HL-60/S4 treated with retinoic acid at 250 ng/mL for 4 days and 3 days (cell line): ENCODE measurements around the gene COL6A5.
"Not testable (repeated sequence)": the region's sequence is repeated elsewhere in the genome, so short reads cannot be mapped to it uniquely, and the experiment has no call there.

Source experiments
- in situ Hi-C: fragments of 300-500 bp; cut with MboI; formaldehyde crosslinking; loops from 2 replicates; pipeline ENCODE4 v1.7.0; 2022; ENCODE audit warnings: low sequenced_read_pairs

COL6A5 gene

GRCh38 chr3:130386604-130387263, 41.3 kb downstream of the COL6A5 start:
- in situ Hi-C loops, result no loop called here

GRCh38 chr3:130389743-130390478, 44.4 kb downstream of the COL6A5 start:
- in situ Hi-C loops, result no loop called here

DNA sequence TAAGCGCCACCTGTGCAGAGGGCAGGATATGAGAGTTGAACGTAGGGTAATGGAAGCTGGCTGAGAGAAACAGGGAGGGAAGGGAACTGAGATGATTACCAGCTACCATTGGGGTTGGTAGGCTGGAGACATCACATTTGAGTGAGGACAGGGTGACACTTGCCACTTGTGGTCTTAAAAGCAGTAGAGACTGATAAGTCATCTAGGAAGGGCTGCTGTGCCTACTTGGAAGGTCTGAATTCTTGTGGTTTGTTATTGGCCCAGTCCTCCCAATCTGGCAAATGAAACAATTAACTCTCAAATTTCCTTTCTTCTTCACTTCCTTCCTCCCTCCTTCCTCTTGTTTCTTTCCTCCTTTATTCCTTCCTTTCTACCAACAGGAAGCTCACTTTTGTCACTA, 46.8 kb downstream of the COL6A5 start:
- in situ Hi-C loops, result no loop called here

- in situ Hi-C loops, result no loop called here
Observed at GRCh38 chr3:130393594-130393993, 48.1 kb downstream of the COL6A5 start.

DNA sequence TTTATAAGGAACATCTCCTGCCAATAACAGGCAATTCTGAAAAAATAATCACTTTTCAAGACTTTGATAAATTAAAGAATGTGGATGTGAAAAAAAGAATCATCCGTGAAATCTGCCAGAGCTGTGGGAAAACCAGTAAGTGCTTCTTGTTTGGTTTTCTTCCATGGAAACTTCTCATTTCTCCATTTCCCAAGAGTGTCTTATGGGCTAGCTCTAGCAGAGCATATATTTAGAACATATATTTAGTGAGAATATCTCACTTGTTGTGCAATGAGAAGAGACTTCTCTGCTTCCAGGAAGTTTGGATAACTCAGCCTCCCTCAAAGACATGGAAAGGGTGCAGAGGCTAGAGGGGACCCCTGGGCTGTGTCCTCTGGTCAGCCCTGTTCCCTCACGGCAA, 49.9 kb downstream of the COL6A5 start:
- in situ Hi-C loops, result no loop called here

- in situ Hi-C loops, result no loop called here
Observed at GRCh38 chr3:130395916-130396315, 50.4 kb downstream of the COL6A5 start.

GRCh38 chr3:130404401-130404800, 58.9 kb downstream of the COL6A5 start:
- in situ Hi-C loops, result no loop called here

GRCh38 chr3:130405956-130406355, 60.5 kb downstream of the COL6A5 start:
- in situ Hi-C loops, result no loop called here

GRCh38 chr3:130408253-130408652, 62.8 kb downstream of the COL6A5 start:
- in situ Hi-C loops, result not testable (repeated sequence)

GRCh38 chr3:130411320-130411719, 65.8 kb downstream of the COL6A5 start:
- in situ Hi-C loops, result no loop called here

DNA sequence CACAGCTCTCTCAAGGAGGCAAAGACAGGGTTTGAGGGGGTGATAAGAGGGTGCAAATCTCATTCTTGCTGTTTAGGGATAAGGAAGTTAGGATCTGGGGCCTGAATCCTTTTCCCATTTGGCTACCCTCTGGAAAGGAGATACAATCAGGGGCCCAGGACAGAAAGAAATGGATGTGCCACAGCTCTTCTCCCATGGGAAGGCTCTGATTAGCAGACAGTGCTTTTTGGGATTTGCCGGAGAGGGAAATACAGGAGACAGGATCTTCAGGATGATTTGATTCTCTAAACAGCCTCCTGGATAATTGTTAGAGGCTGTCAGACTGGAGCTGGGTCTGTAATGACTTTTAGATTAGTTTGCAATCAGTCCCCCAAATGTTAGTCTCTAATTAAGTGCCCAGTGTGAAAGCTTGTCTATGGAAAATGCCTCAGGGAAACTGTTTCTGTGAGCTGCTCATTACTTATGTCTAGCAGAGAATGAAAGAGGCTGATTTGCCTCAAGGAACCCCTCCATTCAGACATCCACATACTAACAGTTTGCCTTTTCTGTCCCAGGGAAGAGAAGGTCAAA, 67.6 kb downstream of the COL6A5 start:
- in situ Hi-C loops, result no loop called here

DNA sequence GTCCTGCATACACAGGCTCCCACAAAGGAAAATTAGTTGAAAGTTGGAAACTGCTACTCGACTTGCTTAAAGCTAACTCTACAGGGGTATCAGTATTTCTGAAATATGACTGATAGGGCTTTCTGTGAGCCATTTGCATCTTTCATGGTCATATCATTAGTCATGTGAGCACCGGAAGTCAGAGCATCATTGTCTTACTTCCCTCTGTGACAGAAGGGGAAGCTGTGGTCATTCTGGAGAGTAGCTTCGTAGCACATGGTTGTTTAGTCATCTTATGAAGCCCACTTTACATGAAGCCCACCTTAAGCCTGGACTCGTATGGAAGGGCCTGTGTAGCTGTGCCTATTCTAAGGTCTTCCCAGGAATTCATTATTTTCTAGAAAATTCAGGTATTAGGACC, 69.0 kb downstream of the COL6A5 start:
- in situ Hi-C loops, result no loop called here

DNA sequence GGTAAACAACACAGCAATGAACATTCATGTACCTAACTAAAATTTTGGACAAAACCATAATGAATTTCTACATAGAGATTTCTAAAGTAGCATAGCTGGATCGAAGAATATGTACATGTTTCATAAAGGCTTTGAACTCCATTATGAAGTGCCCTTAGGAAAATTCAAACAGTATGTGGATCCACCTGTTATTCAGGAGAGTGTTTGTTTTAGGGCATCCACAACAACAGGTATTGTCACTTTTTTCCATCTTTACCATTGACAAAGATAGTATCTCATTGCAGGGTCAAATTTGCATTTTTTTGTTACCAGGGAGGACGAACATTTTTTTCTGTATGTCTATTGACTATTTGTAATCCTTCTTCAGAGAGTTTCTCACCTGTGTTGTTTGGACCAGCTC, 75.0 kb downstream of the COL6A5 start:
- in situ Hi-C loops, result no loop called here

- in situ Hi-C loops, result no loop called here
Observed at GRCh38 chr3:130423064-130423463, 77.6 kb downstream of the COL6A5 start.

- in situ Hi-C loops, result no loop called here
Observed at GRCh38 chr3:130424837-130425236, 79.4 kb downstream of the COL6A5 start.

DNA sequence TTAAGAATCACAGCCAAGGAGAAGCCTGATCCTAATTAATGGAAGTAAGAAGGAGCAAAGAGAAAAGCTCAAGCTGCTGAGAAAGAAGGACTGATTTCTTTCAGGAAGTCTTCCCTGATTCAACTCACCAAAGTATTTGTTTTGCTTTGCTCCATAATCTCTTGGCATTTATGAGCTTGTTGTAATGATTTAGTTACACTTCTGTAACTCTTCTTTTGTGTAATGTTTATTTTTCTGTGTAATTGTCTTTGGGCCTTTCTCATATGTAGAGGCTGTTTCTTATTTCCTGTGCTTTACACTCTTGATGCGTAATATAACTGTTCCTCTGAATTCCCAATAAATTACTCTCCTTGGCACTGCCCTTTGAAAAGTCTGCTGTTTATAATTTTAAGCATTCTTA, 80.0 kb downstream of the COL6A5 start:
- in situ Hi-C loops, result no loop called here

- in situ Hi-C loops, result no loop called here
Observed at GRCh38 chr3:130426206-130426605, 80.7 kb downstream of the COL6A5 start.

- in situ Hi-C loops, result no loop called here
Observed at GRCh38 chr3:130428871-130429712, 83.6 kb downstream of the COL6A5 start.

DNA sequence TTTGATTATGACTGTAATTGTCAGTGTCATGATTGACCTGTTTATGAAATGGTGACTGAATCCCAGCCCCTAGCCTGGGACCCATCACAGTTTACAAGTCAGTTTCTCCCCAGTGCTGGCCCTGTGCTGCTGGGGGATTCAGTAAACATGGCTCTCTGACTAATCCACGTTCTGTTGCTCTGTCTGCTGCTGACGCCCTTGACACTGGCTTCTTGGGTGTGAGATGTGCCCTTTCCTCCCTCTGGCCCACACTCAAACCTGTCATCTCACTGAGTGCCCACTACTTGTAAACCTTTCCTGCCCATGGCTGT, 84.2 kb downstream of the COL6A5 start:
- in situ Hi-C loops, result no loop called here

DNA sequence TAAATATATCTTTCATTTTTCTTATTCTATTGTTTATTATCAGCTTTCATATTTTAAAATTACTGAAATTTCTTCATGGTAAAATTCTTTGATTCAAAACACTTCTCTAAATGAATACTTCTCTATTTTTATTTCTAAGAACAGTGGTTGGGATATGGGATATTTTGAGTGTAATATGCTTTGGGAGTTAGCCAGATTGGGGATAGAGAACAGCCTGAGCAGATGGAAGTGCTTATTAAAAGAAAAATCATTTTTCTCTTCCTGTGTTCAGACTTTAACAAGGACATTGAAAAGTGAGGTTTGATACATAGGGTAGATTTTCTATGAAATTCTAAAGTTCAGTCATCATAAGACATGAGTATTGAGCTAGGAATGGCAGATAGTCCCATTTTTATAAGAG, 84.8 kb downstream of the COL6A5 start:
- in situ Hi-C loops, result no loop called here

GRCh38 chr3:130432086-130432485, 86.6 kb downstream of the COL6A5 start:
- in situ Hi-C loops, result not testable (repeated sequence)

- in situ Hi-C loops, result no loop called here
Observed at GRCh38 chr3:130433306-130433705, 87.8 kb downstream of the COL6A5 start.
